Subcutaneous abdominal adipose tissue (tissue), 5 donors: ENCODE results near the gene ALG2.
"Not testable (repeated sequence)": the region's sequence is repeated elsewhere in the genome, so short reads cannot be mapped to it uniquely, and the experiment has no call there.

ENCODE experiments used
- H3K27ac ChIP-seq: one replicate; pipeline ENCODE4 v1.7.0; 2013; ENCODE audit warnings: low read depth, mild to moderate bottlenecking, inconsistent platforms, low read length, moderate library complexity
- H3K27me3 ChIP-seq, 5 donors: one replicate each; pipeline ENCODE4 v1.7.0; 2013; ENCODE audit warnings: low read length in 5 of 5, inconsistent platforms in 1 of 5; ENCODE audit not compliant: control insufficient read depth in 5 of 5, insufficient read depth in 4 of 5
- H3K36me3 ChIP-seq, 5 donors: one replicate each; pipeline ENCODE4 v1.7.0; 2013; ENCODE audit warnings: low read length in 5 of 5; ENCODE audit not compliant: control insufficient read depth in 5 of 5, insufficient read depth in 5 of 5
- H3K4me1 ChIP-seq, 5 donors: one replicate each; pipeline ENCODE4 v1.7.0; 2013; ENCODE audit warnings: low read length in 5 of 5, mild to moderate bottlenecking in 3 of 5, moderate library complexity in 1 of 5; ENCODE audit not compliant: control insufficient read depth in 5 of 5, insufficient read depth in 5 of 5
- H3K4me3 ChIP-seq, 5 donors: one replicate each; pipeline ENCODE4 v1.7.0; 2013; ENCODE audit warnings: low read length in 5 of 5, low read depth in 1 of 5
- H3K9ac ChIP-seq, 5 donors: one replicate each; pipeline ENCODE4 v1.7.0; 2013; ENCODE audit warnings: low read length in 5 of 5, mild to moderate bottlenecking in 4 of 5, moderate library complexity in 3 of 5
- H3K9me3 ChIP-seq, 5 donors: one replicate each; pipeline ENCODE4 v1.7.0; 2013; ENCODE audit warnings: low read length in 5 of 5; ENCODE audit not compliant: control insufficient read depth in 5 of 5
- donor health status: healthy.
- donor health status: healthy.
- donor health status: healthy.
- donor health status: healthy.
- donor health status: healthy.

The ALG2 gene

GRCh38 chr9:99197124-99197630 is 24.6 kb downstream of the ALG2 start:
- no peaks in the 10 kb centered on the region for H3K36me3 ChIP-seq
- H3K9ac ChIP-seq, result no peak overlapping the region
- no peak overlapping the region for H3K4me3 ChIP-seq
- no peaks in the 10 kb centered on the region for H3K27me3 ChIP-seq
- H3K27ac ChIP-seq, result no peak overlapping the region
- H3K9me3 ChIP-seq, result no peaks in the 10 kb centered on the region
- no peaks in the 10 kb centered on the region for H3K4me1 ChIP-seq

GRCh38 chr9:99196484-99196883 is 25.3 kb downstream of the ALG2 start:
- H3K4me3 ChIP-seq, H3K36me3 ChIP-seq, H3K27me3 ChIP-seq, H3K4me1 ChIP-seq, H3K9me3 ChIP-seq, H3K27ac ChIP-seq, H3K9ac ChIP-seq: not testable (repeated sequence)

- Histone ChIP-seq H3K27ac (no peak overlapping the region), H3K9me3 (peaks cover 0 to 3% (median 0%) of the 10 kb centered on the region in 5 donors), H3K4me3 (no peak overlapping the region), H3K27me3 (peaks cover 0 to 15% (median 6%) of the 10 kb centered on the region in 5 donors), H3K9ac (no peak overlapping the region), H3K36me3 (no peaks in the 10 kb centered on the region), H3K4me1 (no peaks in the 10 kb centered on the region)
These were observed 28.3 kb downstream of the ALG2 start for GRCh38 chr9:99193466-99193821.

- H3K4me3 ChIP-seq, result no peak overlapping the region
- no peak overlapping the region for H3K27ac ChIP-seq
- no peak overlapping the region for H3K9ac ChIP-seq
- H3K4me1 ChIP-seq, result no peaks in the 10 kb centered on the region
- H3K36me3 ChIP-seq, result no peaks in the 10 kb centered on the region
- peaks cover 0 to 3% (median 0%) of the 10 kb centered on the region in 5 donors for H3K9me3 ChIP-seq
- peaks cover 0 to 18% (median 7%) of the 10 kb centered on the region in 5 donors for H3K27me3 ChIP-seq
These were observed 28.8 kb downstream of the ALG2 start for GRCh38 chr9:99192786-99193465.

GRCh38 chr9:99190597-99191283 is 31.0 kb downstream of the ALG2 start:
- Histone ChIP-seq H3K9me3 (peaks cover 0 to 3% (median 0%) of the 10 kb centered on the region in 5 donors), H3K9ac (no peak overlapping the region), H3K27ac (no peak overlapping the region), H3K4me1 (no peaks in the 10 kb centered on the region), H3K36me3 (no peaks in the 10 kb centered on the region), H3K27me3 (peaks cover 0 to 18% (median 7%) of the 10 kb centered on the region in 5 donors), H3K4me3 (no peak overlapping the region)

GRCh38 chr9:99189887-99190596 is 31.7 kb downstream of the ALG2 start:
- H3K9ac ChIP-seq, result no peak overlapping the region
- H3K36me3 ChIP-seq, result no peaks in the 10 kb centered on the region
- H3K4me3 ChIP-seq, result no peak overlapping the region
- H3K4me1 ChIP-seq, result peaks cover under 1 to 3% (median 1%) of the 10 kb centered on the region in 5 donors
- H3K9me3 ChIP-seq, result peaks cover 0 to 3% (median 0%) of the 10 kb centered on the region in 5 donors
- H3K27me3 ChIP-seq, result peaks cover 0 to 18% (median 7%) of the 10 kb centered on the region in 5 donors
- no peak overlapping the region for H3K27ac ChIP-seq

GRCh38 chr9:99189186-99189585 is 32.6 kb downstream of the ALG2 start:
- Histone ChIP-seq H3K9ac (no peak overlapping the region), H3K4me1 (peaks cover 4 to 10% (median 5%) of the 10 kb centered on the region in 5 donors), H3K4me3 (no peak overlapping the region), H3K27me3 (peaks cover 0 to 18% (median 7%) of the 10 kb centered on the region in 5 donors), H3K9me3 (peaks cover 0 to 3% (median 0%) of the 10 kb centered on the region in 5 donors), H3K36me3 (no peaks in the 10 kb centered on the region), H3K27ac (no peak overlapping the region)

GRCh38 chr9:99187311-99187710 is 34.4 kb downstream of the ALG2 start:
- H3K4me1 ChIP-seq, result peaks cover 4 to 10% (median 5%) of the 10 kb centered on the region in 5 donors
- H3K4me3 ChIP-seq, result no peak overlapping the region
- H3K27me3 ChIP-seq, result peaks cover 0 to 18% (median 7%) of the 10 kb centered on the region in 5 donors
- no peak overlapping the region for H3K9ac ChIP-seq
- H3K9me3 ChIP-seq, result peaks cover 0 to 3% (median 0%) of the 10 kb centered on the region in 5 donors
- no peak overlapping the region for H3K27ac ChIP-seq
- H3K36me3 ChIP-seq, result no peaks in the 10 kb centered on the region

GRCh38 chr9:99185934-99186333 is 35.8 kb downstream of the ALG2 start:
- no peak overlapping the region for H3K27ac ChIP-seq
- peaks cover 0 to 3% (median 0%) of the 10 kb centered on the region in 5 donors for H3K9me3 ChIP-seq
- peaks cover 0 to 14% (median 7%) of the 10 kb centered on the region in 5 donors for H3K27me3 ChIP-seq
- H3K9ac ChIP-seq, result no peak overlapping the region
- no peak overlapping the region for H3K4me3 ChIP-seq
- peaks cover 4 to 10% (median 5%) of the 10 kb centered on the region in 5 donors for H3K4me1 ChIP-seq
- no peaks in the 10 kb centered on the region for H3K36me3 ChIP-seq

GRCh38 chr9:99185348-99185632 is 36.5 kb downstream of the ALG2 start:
- peaks cover 4 to 10% (median 5%) of the 10 kb centered on the region in 5 donors for H3K4me1 ChIP-seq
- H3K9me3 ChIP-seq, result no peaks in the 10 kb centered on the region
- H3K4me3 ChIP-seq, result no peak overlapping the region
- H3K36me3 ChIP-seq, result no peaks in the 10 kb centered on the region
- H3K27ac ChIP-seq, result no peak overlapping the region
- no peak overlapping the region for H3K9ac ChIP-seq
- H3K27me3 ChIP-seq, result peaks cover 0 to 12% (median 7%) of the 10 kb centered on the region in 5 donors
